NCI-H1105 treated with DMSO at 0.1 percent for 48 hours (cell line): ENCODE measurements around the gene GFM1.

Experiments
- DNase-seq: peaks from one replicate; lab custom pipeline; 2025; lab: John Stamatoyannopoulos, UW

Gene GFM1

DNA sequence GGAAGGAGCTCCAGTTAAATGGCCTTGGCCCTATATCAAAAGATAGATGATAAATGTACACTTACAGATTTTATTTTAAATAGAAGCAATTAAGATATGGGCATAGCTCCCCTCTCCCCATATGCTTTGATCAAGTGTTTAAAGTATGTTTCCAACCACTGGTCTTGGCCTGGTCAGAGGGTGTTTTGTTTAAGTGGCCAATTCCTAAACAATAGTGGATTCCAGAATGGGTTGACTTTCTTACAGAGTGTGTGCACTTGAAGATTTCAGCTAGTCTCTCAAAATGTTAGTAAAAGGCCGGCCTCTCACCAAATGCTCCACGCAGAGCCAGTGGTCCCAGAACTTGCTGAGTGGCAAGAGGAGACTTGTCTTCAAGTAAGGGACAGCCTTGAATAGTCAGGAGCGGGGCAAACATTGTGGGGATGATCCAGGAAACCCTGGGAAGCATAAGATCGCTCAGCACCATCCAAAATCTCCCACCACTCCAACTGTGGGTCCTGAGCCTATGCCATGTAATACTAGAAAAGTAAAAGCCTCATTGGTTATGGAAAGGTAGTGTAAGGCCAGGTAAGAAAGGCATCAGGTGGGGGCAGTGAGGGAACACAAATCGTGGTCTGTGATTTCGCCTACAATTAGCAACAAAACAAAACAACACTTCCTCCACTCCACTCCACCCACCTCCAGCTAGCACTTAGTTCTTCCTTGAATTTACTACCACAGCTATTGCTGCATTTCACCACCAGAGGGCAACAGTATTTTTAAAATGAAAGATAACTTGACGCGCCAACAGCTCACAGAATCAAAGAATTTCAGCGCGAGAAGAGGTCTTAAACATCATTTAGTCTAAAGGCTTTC, 83.1 kb downstream of the GFM1 start:
- peak; percentile 83 for DNase-seq

- DNase-seq, result no peak
Observed at GRCh38 chr3:158728061-158728377, 83.7 kb downstream of the GFM1 start.

DNA sequence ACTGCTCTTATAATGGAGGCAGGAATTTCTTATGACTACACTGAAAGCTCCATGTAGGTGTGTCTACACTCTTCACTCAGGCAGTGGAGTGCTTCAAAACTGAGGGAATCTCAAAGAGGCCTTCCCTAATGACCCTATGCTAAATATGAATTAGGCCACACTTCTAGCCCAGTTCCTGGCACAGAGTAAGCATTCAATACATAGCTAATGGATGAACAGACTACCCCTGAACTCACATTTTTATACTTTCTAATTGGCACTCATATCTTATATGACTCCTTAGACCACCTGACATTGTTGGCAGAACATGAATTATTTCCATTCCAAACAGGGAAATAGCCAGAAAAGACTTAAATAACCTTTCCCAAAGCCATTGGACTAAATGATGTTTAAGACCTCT, 84.5 kb downstream of the GFM1 start:
- DNase-seq, result no peak

DNA sequence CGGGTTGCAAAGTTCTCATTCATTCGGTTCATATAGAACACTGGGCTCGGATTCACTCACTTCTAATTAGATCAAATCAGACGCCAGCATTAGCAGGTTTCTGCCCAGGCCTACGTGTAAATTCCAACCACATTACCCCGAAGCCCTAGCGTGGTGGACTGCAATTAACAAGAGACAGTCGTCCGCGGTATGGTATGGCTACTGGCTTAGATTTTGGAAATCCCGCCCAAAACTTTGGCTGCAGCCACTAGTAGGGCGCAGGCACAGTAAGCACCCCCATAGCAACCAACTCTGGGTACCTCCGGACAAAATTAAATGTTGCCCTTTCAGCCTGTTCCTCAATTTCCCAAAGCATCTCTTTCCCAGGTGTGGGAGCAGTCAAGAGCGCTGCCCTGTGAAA, 87.2 kb downstream of the GFM1 start:
- DNase-seq, result no peak

DNA sequence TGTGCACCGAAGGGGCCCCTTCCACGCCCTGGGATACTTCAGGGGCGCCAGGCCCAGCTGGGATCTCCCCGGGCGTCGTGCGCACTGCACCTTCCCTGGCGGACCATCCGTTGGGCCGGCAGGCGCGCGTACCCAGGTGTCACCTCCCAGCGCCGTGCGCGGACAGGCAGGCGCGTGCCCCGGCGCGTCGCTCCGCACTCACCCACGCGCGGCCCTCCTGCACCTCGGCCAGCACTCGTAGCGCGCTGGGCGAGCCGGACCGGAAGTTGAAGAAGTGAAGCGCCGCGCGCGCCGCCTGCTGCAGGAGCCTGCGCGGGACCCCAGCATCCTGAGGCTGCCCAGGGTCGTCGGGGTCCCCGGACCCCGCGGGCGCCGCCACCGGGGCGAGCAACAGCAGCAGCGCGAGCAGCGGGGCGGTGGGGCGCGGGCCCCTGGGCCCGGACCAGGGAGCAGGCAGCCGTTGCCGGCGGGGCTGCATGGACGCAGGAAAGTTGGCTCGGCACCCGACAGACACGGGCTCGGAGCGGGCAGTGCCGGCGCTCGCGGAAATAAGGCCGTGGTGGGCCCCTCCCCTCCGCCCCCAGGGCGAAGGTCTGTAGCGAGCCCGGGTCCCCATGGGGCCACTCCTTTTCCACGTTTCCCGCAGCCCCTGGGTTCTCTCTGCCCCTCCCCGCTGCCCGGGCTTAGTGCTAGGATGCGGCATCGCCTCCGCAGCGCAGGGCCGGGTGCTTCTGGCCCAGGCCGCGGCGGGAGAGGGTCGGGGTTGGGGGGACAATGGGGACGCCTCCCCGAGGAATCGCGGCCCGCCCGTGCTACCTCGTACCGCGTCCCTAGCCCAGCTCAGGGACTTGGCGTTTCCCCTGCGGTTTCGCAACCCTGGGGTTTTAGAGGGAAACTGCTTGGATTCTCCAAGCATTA, 87.9 kb downstream of the GFM1 start, which contains the start of gene RARRES1:
Gene RARRES1, minus strand, starts transcription at position 520 of the 918 bp plus-strand sequence. Its CDS starts 42 bp downstream, at position 478.
- peak; percentile 23 for DNase-seq

DNA sequence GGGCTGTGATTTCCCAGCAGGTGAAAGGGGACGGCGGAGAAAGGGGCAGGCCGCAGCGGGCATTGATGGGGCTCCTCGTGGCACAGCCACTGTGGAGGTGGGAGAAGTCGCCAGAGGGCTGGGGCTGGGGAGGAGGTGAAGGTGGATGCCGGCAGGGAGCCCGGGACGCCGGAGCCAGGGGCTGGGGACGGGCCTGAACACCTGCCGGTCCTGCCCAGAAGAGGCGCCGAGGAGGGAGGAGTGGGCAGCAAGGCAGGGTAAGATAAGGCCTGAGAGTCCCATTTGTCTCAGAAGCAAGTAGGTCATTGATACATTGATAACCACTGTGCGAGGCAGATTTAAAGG, 88.5 kb downstream of the GFM1 start:
- no peak for DNase-seq

GRCh38 chr3:158733656-158734055, 89.3 kb downstream of the GFM1 start:
- DNase-seq, result no peak

DNA sequence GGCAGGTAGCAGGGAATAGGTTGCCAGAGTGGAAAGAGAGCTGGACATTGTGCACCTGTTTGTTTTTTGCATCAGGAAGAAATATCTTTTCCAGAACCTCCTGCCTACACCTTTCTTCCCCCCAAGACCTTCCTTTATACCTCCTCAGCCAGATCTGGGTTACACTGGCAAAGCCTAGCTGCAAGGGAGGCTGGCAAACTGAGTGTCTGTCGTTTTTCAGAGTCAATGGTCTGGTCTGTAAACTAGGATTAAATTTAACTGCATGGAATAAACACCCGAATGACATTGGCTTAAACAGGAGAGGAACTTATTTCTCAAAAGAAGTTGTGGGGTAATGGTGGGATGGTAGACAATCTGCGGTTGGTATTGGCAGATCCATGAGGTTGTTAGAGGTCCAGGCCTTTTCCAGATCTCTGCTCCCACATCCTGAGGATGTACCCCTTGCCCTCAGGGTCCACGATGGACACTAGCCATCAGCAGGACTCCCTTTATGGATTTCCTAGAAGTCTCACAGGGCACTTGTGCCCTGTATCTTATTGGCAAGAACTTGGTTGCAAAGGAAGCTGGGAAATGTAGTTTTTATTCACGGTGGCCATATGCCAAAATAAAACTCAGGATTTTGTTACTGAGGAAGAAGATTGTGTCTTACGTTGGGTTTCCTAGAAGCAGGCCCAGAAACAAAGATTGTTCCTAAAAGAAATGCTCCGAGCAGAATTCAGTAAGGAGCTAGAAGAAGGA, 91.1 kb downstream of the GFM1 start:
- no peak for DNase-seq

GRCh38 chr3:158737410-158737809, 93.1 kb downstream of the GFM1 start:
- no peak for DNase-seq

GRCh38 chr3:158737976-158738615, 93.8 kb downstream of the GFM1 start:
- DNase-seq, result no peak

DNA sequence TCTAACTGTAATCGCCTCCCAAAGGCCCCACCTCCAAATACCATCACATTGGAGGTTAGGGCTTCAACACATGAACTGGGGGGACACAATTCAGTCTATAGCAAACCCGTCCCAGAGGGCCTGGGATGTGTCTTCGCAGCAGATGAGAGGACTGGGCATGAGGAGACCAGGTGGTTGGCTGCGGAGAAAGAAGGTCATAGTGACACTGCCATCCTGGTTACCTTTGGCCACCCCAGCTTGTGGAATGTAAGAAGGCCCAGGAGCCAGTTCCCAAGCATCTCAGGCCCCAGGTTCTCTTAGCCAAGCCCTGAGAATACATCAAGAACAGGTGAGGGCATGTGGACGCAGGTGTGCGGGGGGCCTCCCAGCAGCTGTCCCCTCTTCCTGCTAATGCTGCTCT, 94.3 kb downstream of the GFM1 start:
- no peak for DNase-seq

- no peak for DNase-seq
Observed at GRCh38 chr3:158739078-158739477, 94.8 kb downstream of the GFM1 start.

DNA sequence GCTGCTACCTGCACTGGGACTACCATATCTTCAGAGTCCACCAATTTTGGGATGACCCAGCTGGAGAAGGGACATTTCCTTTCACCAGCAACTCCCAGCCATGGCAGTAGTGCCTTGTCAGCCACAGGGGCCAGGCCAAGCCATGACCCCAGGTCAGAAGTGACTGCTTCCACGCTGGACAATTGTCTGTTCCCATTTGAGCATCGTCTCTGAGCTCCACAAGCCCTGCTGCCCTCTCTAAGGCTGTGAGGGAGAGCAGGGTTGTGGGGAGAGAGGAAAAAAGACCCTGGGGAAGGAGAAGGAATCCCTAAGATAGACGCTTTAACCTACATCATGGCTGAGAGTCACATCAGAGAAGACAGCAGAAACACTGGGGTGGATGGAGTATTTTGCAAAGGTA, 95.3 kb downstream of the GFM1 start:
- no peak for DNase-seq
